ENCODE measurements around the gene MTM1.

Gene MTM1

GRCh38 chrX:150568320-150569154 lies at the start of gene MTM1:
Gene MTM1, plus strand, starts transcription at chrX:150568621. Its CDS starts 23,994 bp downstream, at chrX:150592615.
- DNase-seq (ENCODE audit: insufficient read length, low spot score) (peak; percentile 72), FAIRE-seq (peak; percentile 95)

- FAIRE-seq: no peak
- no peak for DNase-seq (ENCODE audit: insufficient read length, low spot score)
Observed at GRCh38 chrX:150522494-150522893, 45.9 kb upstream of the MTM1 start.

GRCh38 chrX:150525061-150525919 lies 43.1 kb upstream of the MTM1 start:
- FAIRE-seq: no peak
- DNase-seq (ENCODE audit: insufficient read length, low spot score): no peak

GRCh38 chrX:150526692-150527091 lies 41.7 kb upstream of the MTM1 start:
- FAIRE-seq: no peak

GRCh38 chrX:150527108-150527507 lies 41.3 kb upstream of the MTM1 start:
- no peak for DNase-seq (ENCODE audit: insufficient read length, low spot score)
- FAIRE-seq: no peak

More at GRCh38 chrX:150526692-150527091, 41.7 kb upstream of the MTM1 start:
- DNase-seq (ENCODE audit: insufficient read length, low spot score): no peak

GRCh38 chrX:150529587-150529986 lies 38.8 kb upstream of the MTM1 start:
- FAIRE-seq: no peak
- no peak for DNase-seq (ENCODE audit: insufficient read length, low spot score)

- FAIRE-seq (no peak), DNase-seq (ENCODE audit: insufficient read length, low spot score) (no peak)
Observed at GRCh38 chrX:150530821-150531220, 37.6 kb upstream of the MTM1 start.

GRCh38 chrX:150531467-150531866 lies 37.0 kb upstream of the MTM1 start:
- FAIRE-seq (no peak), DNase-seq (ENCODE audit: insufficient read length, low spot score) (no peak)

- DNase-seq (ENCODE audit: insufficient read length, low spot score) (no peak), FAIRE-seq (peak; percentile 8)
Observed at GRCh38 chrX:150533863-150534262, 34.6 kb upstream of the MTM1 start.

- no peak for DNase-seq (ENCODE audit: insufficient read length, low spot score)
- FAIRE-seq: no peak
Observed at GRCh38 chrX:150536455-150537116, 31.8 kb upstream of the MTM1 start.

GRCh38 chrX:150537851-150538250 lies 30.6 kb upstream of the MTM1 start:
- no peak for DNase-seq (ENCODE audit: insufficient read length, low spot score)
- no peak for FAIRE-seq

GRCh38 chrX:150540965-150541364 lies 27.5 kb upstream of the MTM1 start:
- FAIRE-seq (no peak), DNase-seq (ENCODE audit: insufficient read length, low spot score) (no peak)

- no peak for FAIRE-seq
- DNase-seq (ENCODE audit: insufficient read length, low spot score): no peak
Observed at GRCh38 chrX:150542846-150543229, 25.6 kb upstream of the MTM1 start.

- peak; percentile 87 for FAIRE-seq
- no peak for DNase-seq (ENCODE audit: insufficient read length, low spot score)
Observed at GRCh38 chrX:150543230-150544155, 24.9 kb upstream of the MTM1 start.

- FAIRE-seq: no peak
Observed at GRCh38 chrX:150544222-150544787, 24.1 kb upstream of the MTM1 start.

GRCh38 chrX:150544835-150545770 lies 23.3 kb upstream of the MTM1 start:
- FAIRE-seq: no peak
- no peak for DNase-seq (ENCODE audit: insufficient read length, low spot score)

More at GRCh38 chrX:150544222-150544787, 24.1 kb upstream of the MTM1 start:
- DNase-seq (ENCODE audit: insufficient read length, low spot score): no peak

- DNase-seq (ENCODE audit: insufficient read length, low spot score): no peak
- peak; percentile 31 for FAIRE-seq
Observed at GRCh38 chrX:150546711-150547153, 21.7 kb upstream of the MTM1 start.

- FAIRE-seq (peak; percentile 90), DNase-seq (ENCODE audit: insufficient read length, low spot score) (no peak)
Observed at GRCh38 chrX:150547375-150548115, 20.9 kb upstream of the MTM1 start.

All from GM19239 (cell line).